IMR-90 (cell line): ENCODE measurements around the gene RAB3C. TPM values are rescaled to one million over a fixed set of nuclear protein-coding genes. Genes with fewer than 3 reads are reported as not detected.

Experiments used
- ATAC-seq: fragments of 200-7000 bp; cut with Tn5 transposase; 2 replicates; pipeline ENCODE4 v1.9.1; 2020; ENCODE audit warnings: low read depth, mild to moderate bottlenecking, moderate library complexity
- BruUV-seq: library from RNA; stranded (reverse); fragments of 400-500 nt; replicated peaks from 2 replicates; lab custom pipeline; 2021; lab: Mats Ljungman, UMichigan
- CTCF ChIA-PET: fragments of 300-600 bp; formaldehyde crosslinking; extraction: SDS; loops from one replicate; lab custom pipeline; 2021; ENCODE audit warnings: antibody characterized with exemption; lab: Yijun Ruan, JAX
- POLR2A ChIA-PET: fragments of 300-600 bp; sonication (Branson Sonifier 250); formaldehyde crosslinking; loops from one replicate; lab custom pipeline; 2022; ENCODE audit warnings: antibody characterized with exemption; ENCODE audit not compliant: unreplicated experiment; lab: Charles Lee
- DNase-seq: peaks from one replicate; pipeline ENCODE4 v3.0.0; 2013
- H2AFZ ChIP-seq: replicated peaks from 2 replicates; pipeline ENCODE3; 2013; ENCODE audit warnings: low read length, mild to moderate bottlenecking; ENCODE audit not compliant: poor library complexity
- H2AK5ac ChIP-seq: 2 replicates; pipeline ENCODE4 v1.6.1; 2013; ENCODE audit warnings: low read depth, low read length, inconsistent platforms
- H2AK9ac ChIP-seq: replicated peaks from 2 replicates; pipeline ENCODE3; 2013; ENCODE audit warnings: mild to moderate bottlenecking, low read depth, low read length, moderate library complexity; ENCODE audit not compliant: poor library complexity
- H2BK120ac ChIP-seq: 2 replicates; pipeline ENCODE4 v1.6.1; 2013; ENCODE audit warnings: low read depth, low read length, inconsistent platforms
- H2BK15ac ChIP-seq: 3 replicates; pipeline ENCODE4 v1.6.1; 2013; ENCODE audit warnings: low read depth, low read length, inconsistent platforms
- H2BK20ac ChIP-seq: 2 replicates; pipeline ENCODE4 v1.6.1; 2013; ENCODE audit warnings: low read depth, mild to moderate bottlenecking, inconsistent platforms, low read length, moderate library complexity
- H2BK5ac ChIP-seq: 2 replicates; pipeline ENCODE4 v1.6.1; 2013; ENCODE audit warnings: mild to moderate bottlenecking, low read depth, low read length, inconsistent platforms; ENCODE audit not compliant: poor library complexity, severe bottlenecking
- H3K14ac ChIP-seq: replicated peaks from 2 replicates; pipeline ENCODE4 v1.6.1; 2013; ENCODE audit warnings: low read depth, low read length, inconsistent platforms
- H3K18ac ChIP-seq: 2 replicates; pipeline ENCODE4 v1.6.1; 2013; ENCODE audit warnings: low read depth, low read length, control low read depth
- H3K23ac ChIP-seq: 2 replicates; pipeline ENCODE4 v1.6.1; 2013; ENCODE audit warnings: low read depth, low read length, inconsistent platforms
- H3K27ac ChIP-seq: 2 replicates; pipeline ENCODE4 v1.5.1; 2013; ENCODE audit warnings: mild to moderate bottlenecking, control low read depth, low read length; ENCODE audit not compliant: insufficient read depth
- H3K27me3 ChIP-seq: 2 replicates; pipeline ENCODE4 v1.6.1; 2013; ENCODE audit warnings: low read length; ENCODE audit not compliant: control insufficient read depth, insufficient read depth
- H3K36me3 ChIP-seq: 2 replicates; pipeline ENCODE4 v1.6.1; 2013; ENCODE audit warnings: low read length, mixed read lengths; ENCODE audit not compliant: control insufficient read depth, insufficient read depth
- H3K4ac ChIP-seq: 2 replicates; pipeline ENCODE4 v1.6.1; 2013; ENCODE audit warnings: low read depth, low read length, inconsistent platforms
- H3K4me1 ChIP-seq: 2 replicates; pipeline ENCODE4 v1.6.1; 2013; ENCODE audit warnings: low read length, mixed read lengths; ENCODE audit not compliant: control insufficient read depth, insufficient read depth
- H3K4me2 ChIP-seq: 2 replicates; pipeline ENCODE4 v1.6.1; 2013; ENCODE audit warnings: low read depth, mild to moderate bottlenecking, control low read depth, low read length, moderate library complexity
- H3K4me3 ChIP-seq: 2 replicates; pipeline ENCODE4 v1.5.1; 2013; ENCODE audit warnings: low read depth, mild to moderate bottlenecking, control low read depth, low read length, moderate library complexity; ENCODE audit not compliant: insufficient read depth
- H3K56ac ChIP-seq: 2 replicates; pipeline ENCODE4 v1.6.1; 2013; ENCODE audit warnings: low read length, inconsistent platforms; ENCODE audit not compliant: insufficient read depth; ENCODE audit errors: extremely low read depth
- H3K79me1 ChIP-seq, 2 experiments: 2 replicates each; pipeline ENCODE4 v1.6.1; 2013; ENCODE audit warnings: low read length in 2 of 2, inconsistent platforms in 1 of 2, low read depth in 1 of 2
- H3K9ac ChIP-seq: 2 replicates; pipeline ENCODE4 v1.6.1; 2013; ENCODE audit warnings: low read depth, low read length, control low read depth
- H3K9me1 ChIP-seq: 2 replicates; pipeline ENCODE4 v1.6.1; 2013; ENCODE audit warnings: low read length, inconsistent platforms; ENCODE audit not compliant: insufficient read depth
- H3K9me3 ChIP-seq: 2 replicates; pipeline ENCODE4 v1.6.1; 2013; ENCODE audit warnings: low read length; ENCODE audit not compliant: control insufficient read depth, insufficient read depth
- H4K20me1 ChIP-seq: 2 replicates; pipeline ENCODE4 v1.6.1; 2013; ENCODE audit warnings: low read length, inconsistent platforms; ENCODE audit not compliant: insufficient read depth
- H4K5ac ChIP-seq: 2 replicates; pipeline ENCODE4 v1.6.1; 2013; ENCODE audit warnings: mild to moderate bottlenecking, low read depth, low read length, control low read depth
- H4K8ac ChIP-seq, 2 experiments: 2 replicates each; pipeline ENCODE4 v1.6.1; 2013; ENCODE audit warnings: low read depth in 2 of 2, low read length in 2 of 2, control low read depth in 1 of 2, inconsistent platforms in 1 of 2
- H4K91ac ChIP-seq: 2 replicates; pipeline ENCODE4 v1.6.1; 2013; ENCODE audit warnings: low read depth, low read length, inconsistent platforms; ENCODE audit not compliant: insufficient read depth
- BHLHE40 ChIP-seq: fragments of 150-350 bp; IDR thresholded peaks from 2 replicates; pipeline ENCODE4 v1.6.1; 2016; ENCODE audit warnings: mild to moderate bottlenecking, low read depth, low read length
- CEBPB ChIP-seq: IDR thresholded peaks from 2 replicates; pipeline ENCODE4 v1.6.1; 2012; ENCODE audit warnings: low read depth, low read length, improper control_type of control experiment
- CHD1 ChIP-seq: IDR thresholded peaks from 2 replicates; pipeline ENCODE4 v1.6.1; 2012; ENCODE audit warnings: low read depth, low read length, improper control_type of control experiment
- CTCF ChIP-seq: conservative IDR thresholded peaks from 2 replicates; pipeline ENCODE4 v1.5.1; 2012; ENCODE audit warnings: mild to moderate bottlenecking, low read depth, low read length, improper control_type of control experiment
- FOS ChIP-seq: fragments of 150-350 bp; IDR thresholded peaks from 2 replicates; pipeline ENCODE4 v1.6.1; 2016; ENCODE audit warnings: low read depth, low read length
- MAFK ChIP-seq: IDR thresholded peaks from 2 replicates; pipeline ENCODE4 v1.6.1; 2012; ENCODE audit warnings: low read depth, low read length, improper control_type of control experiment
- MAZ ChIP-seq: IDR thresholded peaks from 2 replicates; pipeline ENCODE4 v1.6.1; 2012; ENCODE audit warnings: low read depth, mild to moderate bottlenecking, low read length, improper control_type of control experiment, moderate library complexity, borderline replicate concordance
- MXI1 ChIP-seq: IDR thresholded peaks from 2 replicates; pipeline ENCODE4 v1.6.1; 2012; ENCODE audit warnings: low read depth, mild to moderate bottlenecking, low read length, moderate library complexity, borderline replicate concordance
- NFE2L2 ChIP-seq: fragments of 150-350 bp; IDR thresholded peaks from 2 replicates; pipeline ENCODE4 v1.6.1; 2016; ENCODE audit warnings: low read depth, mild to moderate bottlenecking, low read length
- POLR2A ChIP-seq: IDR thresholded peaks from 2 replicates; pipeline ENCODE4 v1.6.1; 2012; ENCODE audit warnings: mild to moderate bottlenecking, low read depth, low read length
- RAD21 ChIP-seq: IDR thresholded peaks from 2 replicates; pipeline ENCODE4 v1.6.1; 2012; ENCODE audit warnings: low read length, improper control_type of control experiment
- RCOR1 ChIP-seq: IDR thresholded peaks from 2 replicates; pipeline ENCODE4 v1.6.1; 2012; ENCODE audit warnings: mild to moderate bottlenecking, low read length, improper control_type of control experiment; ENCODE audit not compliant: insufficient replicate concordance
- RFX5 ChIP-seq: IDR thresholded peaks from 2 replicates; pipeline ENCODE4 v1.8.0; 2012; ENCODE audit warnings: low read depth, mild to moderate bottlenecking, low read length, moderate library complexity
- SMC3 ChIP-seq: fragments of 150-350 bp; IDR thresholded peaks from 2 replicates; pipeline ENCODE4 v1.6.1; 2016; ENCODE audit warnings: low read depth, mild to moderate bottlenecking, antibody characterized with exemption, low read length, moderate library complexity
- WGBS, 2 experiments: methylation state at CpG; one replicate each; pipeline versions ENCODE4 v1.1.5 to v1.1.7; 2013; ENCODE audit warnings: missing lambda C conversion rate in 2 of 2; ENCODE audit not compliant: insufficient read length in 1 of 2; ENCODE audit errors: extremely low coverage in 2 of 2; 5-methylcytosine and 5-hydroxymethylcytosine counted together
- dilution Hi-C: fragments of 300-500 bp; cut with HindIII; formaldehyde crosslinking; loops from one replicate; pipeline ENCODE4 v1.14.3; 2018; ENCODE audit warnings: low sequenced_read_pairs; ENCODE audit not compliant: unreplicated experiment
- in situ Hi-C: fragments of 300-500 bp; cut with MboI; formaldehyde crosslinking; loops from 3 replicates; pipeline ENCODE4 v1.14.3; 2019; ENCODE audit warnings: low sequenced_read_pairs, inconsistent platforms, mixed read lengths
- intact Hi-C: fragments of 100-400 bp; cut with micrococcal nuclease; formaldehyde crosslinking; loops from 2 replicates; pipeline ENCODE4 v1.10.0; 2022
- polyA plus RNA-seq, 3 experiments: library from polyadenylated mRNA; depleted of rRNA; stranded (reverse); fragments of >200 nt; gene quantifications; 2 replicates each; pipeline ENCODE4 v1.2.3, GENCODE V29; 2012; ENCODE audit warnings: low replicate concordance in 1 of 3
- total RNA-seq: library from RNA; depleted of rRNA; stranded (reverse); fragments of >200 nt; gene quantifications from 2 replicates; pipeline ENCODE4 v1.2.3, GENCODE V29; 2012
- TF ChIP-seq, protein P1 (sequence below): fragments of 150-350 bp; IDR thresholded peaks from 2 replicates; pipeline ENCODE4 v1.6.1; 2017; ENCODE audit warnings: mild to moderate bottlenecking, antibody characterized with exemption, low read length, low read depth
- TF ChIP-seq, protein P2 (sequence below): fragments of 150-350 bp; IDR thresholded peaks from 2 replicates; pipeline ENCODE4 v1.6.1; 2016; ENCODE audit warnings: low read depth, mild to moderate bottlenecking, low read length, moderate library complexity, borderline replicate concordance

Gene RAB3C
- total and polyA plus RNA-seq, 2 of the 4 experiments (the other 2 are of a cell fraction) = not detected

DNA sequence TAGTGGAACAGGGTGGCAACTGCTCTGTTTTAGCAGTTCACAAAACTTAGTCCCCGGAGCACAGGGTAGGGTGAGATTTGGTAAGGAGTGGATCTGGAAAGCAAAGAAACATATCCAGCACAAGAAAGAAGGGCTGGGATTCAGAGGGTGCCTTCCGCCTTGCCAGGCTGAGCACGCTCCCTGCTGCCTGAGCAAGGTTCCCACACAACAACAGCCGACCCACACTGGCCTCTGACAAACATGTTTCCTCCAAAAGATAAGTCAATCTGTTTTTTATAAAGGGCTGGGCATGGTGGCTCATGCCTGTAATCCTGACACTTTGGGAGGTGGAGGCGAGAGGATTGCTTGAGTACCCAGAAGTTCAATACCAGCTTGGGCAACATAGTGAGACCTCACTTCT lies 45.8 kb downstream of the RAB3C start:
- WGBS, 2 experiments = no CpG with 5 or more reads among the region's 5 CpGs
- H2BK20ac ChIP-seq = no peak overlapping the region

More for the DNA sequence above, 45.8 kb downstream of the RAB3C start:
- Histone ChIP-seq H3K27ac (no peak overlapping the region), H3K9me3 (no peaks in the 10 kb centered on the region), H3K4me1 (no peaks in the 10 kb centered on the region), H3K79me1 (no peaks in the 10 kb centered on the region), H2BK120ac (no peak overlapping the region), H2BK15ac (no peak overlapping the region), H3K56ac (no peak overlapping the region), H3K4me3 (no peak overlapping the region), H3K4me2 (no peak overlapping the region), H4K91ac (no peak overlapping the region), H3K36me3 (no peaks in the 10 kb centered on the region), H4K20me1 (no peaks in the 10 kb centered on the region), H4K5ac (no peak overlapping the region), H2AFZ (no peak overlapping the region), H2AK9ac (no peak overlapping the region), H3K4ac (no peak overlapping the region), H3K14ac (no peak overlapping the region), H4K8ac (no peak overlapping the region), H3K9me1 (no peaks in the 10 kb centered on the region), H3K27me3 (no peaks in the 10 kb centered on the region), H3K9ac (no peak overlapping the region), H3K18ac (no peak overlapping the region), H2BK5ac (no peak overlapping the region), H2AK5ac (no peak overlapping the region), H3K23ac (no peak overlapping the region)
- ATAC-seq = no peak
- dilution Hi-C loops (no loop called here), in situ Hi-C loops (no loop called here), intact Hi-C loops (no loop called here)
- TF ChIP-seq CTCF = no peak
- TF ChIP-seq CHD1 = no peak
- TF ChIP-seq, protein P1, sequence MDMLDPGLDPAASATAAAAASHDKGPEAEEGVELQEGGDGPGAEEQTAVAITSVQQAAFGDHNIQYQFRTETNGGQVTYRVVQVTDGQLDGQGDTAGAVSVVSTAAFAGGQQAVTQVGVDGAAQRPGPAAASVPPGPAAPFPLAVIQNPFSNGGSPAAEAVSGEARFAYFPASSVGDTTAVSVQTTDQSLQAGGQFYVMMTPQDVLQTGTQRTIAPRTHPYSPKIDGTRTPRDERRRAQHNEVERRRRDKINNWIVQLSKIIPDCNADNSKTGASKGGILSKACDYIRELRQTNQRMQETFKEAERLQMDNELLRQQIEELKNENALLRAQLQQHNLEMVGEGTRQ = no peak
- TF ChIP-seq RFX5 = no peak
- TF ChIP-seq NFE2L2 = no peak
- TF ChIP-seq SMC3 = no peak
- TF ChIP-seq POLR2A = no peak
- no peak for TF ChIP-seq MAFK
- TF ChIP-seq CEBPB = no peak
- TF ChIP-seq, protein P2, sequence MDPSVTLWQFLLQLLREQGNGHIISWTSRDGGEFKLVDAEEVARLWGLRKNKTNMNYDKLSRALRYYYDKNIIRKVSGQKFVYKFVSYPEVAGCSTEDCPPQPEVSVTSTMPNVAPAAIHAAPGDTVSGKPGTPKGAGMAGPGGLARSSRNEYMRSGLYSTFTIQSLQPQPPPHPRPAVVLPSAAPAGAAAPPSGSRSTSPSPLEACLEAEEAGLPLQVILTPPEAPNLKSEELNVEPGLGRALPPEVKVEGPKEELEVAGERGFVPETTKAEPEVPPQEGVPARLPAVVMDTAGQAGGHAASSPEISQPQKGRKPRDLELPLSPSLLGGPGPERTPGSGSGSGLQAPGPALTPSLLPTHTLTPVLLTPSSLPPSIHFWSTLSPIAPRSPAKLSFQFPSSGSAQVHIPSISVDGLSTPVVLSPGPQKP = no peak
- no peak for TF ChIP-seq BHLHE40
- TF ChIP-seq FOS = no peak
- TF ChIP-seq RCOR1 = no peak
- no peak for TF ChIP-seq MXI1
- no peak for TF ChIP-seq MAZ
- TF ChIP-seq RAD21 = no peak
- POLR2A ChIA-PET = interaction anchor here (0.8 kb wide), 1 partner anchor 10 kb away, joined by 4 read pairs; no protein-coding TSS in a partner anchor
- no peak for DNase-seq
- CTCF ChIA-PET = no interaction called here
- no TSS peak for BruUV-seq
